HG02884 (cell line): ENCODE results near the gene OIP5.
"Not testable (repeated sequence)": the region's sequence is repeated elsewhere in the genome, so short reads cannot be mapped to it uniquely, and the experiment has no call there.

Source experiments
- ATAC-seq: cut with Tn5 transposase; IDR thresholded peaks from one replicate; pipeline ENCODE4 v1.9.1; 2021; ENCODE audit warnings: mild to moderate bottlenecking, moderate library complexity; ENCODE audit not compliant: unreplicated experiment

OIP5 gene

DNA sequence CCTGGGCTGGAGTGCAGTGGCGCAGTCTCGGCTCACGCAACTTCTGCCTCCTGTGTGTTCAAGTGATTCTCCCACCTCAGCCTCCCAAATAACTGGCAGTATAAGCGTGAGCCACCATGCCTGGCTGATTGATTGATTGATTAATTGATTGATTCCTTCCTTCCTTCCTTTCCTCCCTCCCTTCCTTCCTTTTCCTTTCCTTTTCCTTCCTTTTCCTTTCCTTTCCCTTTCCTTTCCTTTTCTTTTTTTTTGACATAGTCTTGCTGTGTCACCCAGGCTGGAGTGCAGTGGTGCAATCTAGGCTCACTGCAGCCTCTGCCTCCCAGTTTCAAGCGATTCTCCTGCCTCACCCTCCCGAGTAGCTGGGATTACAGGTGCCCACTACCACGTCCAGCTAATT is 71.5 kb downstream of the OIP5 start:
- ATAC-seq = not testable (repeated sequence)

DNA sequence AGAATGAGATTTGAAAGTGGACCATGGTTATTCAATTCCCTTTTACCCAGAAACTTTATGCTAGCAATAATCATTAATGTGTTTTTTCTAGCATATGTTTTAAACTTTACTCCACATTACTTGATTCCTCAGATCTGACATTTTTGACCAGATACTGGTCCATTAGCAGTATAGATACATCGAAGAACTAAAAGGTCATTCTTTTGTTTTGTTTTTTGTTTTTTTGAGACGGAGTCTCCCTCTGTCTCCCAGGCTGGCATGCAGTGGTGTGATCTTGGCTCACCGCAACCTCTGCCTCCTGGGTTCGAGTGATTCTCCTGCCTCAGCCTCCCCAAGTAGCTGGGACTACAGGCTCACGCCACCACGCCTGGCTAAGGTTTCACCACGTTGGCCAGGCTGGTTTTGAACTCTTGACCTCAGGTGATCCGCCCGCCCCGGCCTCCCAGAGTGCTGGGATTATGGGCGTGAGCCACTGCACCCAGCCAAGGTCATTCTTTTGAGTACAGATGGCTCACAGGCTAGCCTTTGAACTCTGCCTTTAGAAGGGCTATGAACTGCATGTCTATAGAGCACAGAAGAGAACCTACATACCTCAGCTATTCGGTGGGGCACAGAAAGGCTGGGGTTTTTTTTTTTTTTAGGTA is 72.7 kb downstream of the OIP5 start:
- ATAC-seq = no peak
